Measurements from ENCODE around the gene TEAD4.

DNA sequence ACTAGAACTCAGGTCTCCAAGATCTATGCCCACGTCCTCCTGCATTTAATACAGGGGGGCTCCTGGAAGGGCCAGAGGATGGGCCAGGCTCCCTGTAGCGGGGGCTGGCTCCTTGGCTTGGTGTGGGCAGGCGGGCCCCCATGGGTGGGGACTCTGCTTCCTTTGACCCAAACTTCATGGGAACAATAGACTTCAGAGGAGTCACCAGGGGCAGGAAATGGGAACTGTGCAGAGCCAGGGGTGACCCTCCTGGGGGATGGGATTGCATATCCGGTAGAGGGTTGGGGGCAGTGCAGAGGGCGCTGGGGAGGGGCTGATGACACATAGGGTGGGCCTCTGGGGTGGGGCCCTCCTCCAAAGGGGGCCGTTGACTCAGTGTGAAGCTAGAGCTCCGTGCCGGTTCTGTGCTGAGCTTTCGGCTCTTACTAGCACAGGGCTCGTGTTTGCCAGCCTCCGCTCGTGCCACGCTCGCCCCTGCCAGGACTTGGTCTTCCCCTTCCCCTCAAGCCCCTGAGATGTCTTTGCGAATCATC is 4.6 kb downstream of the TEAD4 start:
- TF ChIP-seq SP1 (IDR thresholded peaks at IDR 0.05): no peak
- no peak for TF ChIP-seq FOXM1 (IDR thresholded peaks at IDR 0.05; ENCODE audit: borderline replicate concordance)
- no peak for TF ChIP-seq ELF4 (IDR thresholded peaks at IDR 0.05)
- no peak for TF ChIP-seq TARDBP (IDR thresholded peaks at IDR 0.05)
- TF ChIP-seq NFRKB (IDR thresholded peaks at IDR 0.05): no peak
- no peak for TF ChIP-seq SUZ12 (IDR thresholded peaks at IDR 0.05)
